Osteocyte (in vitro differentiated cells): Measurements from ENCODE around the gene UNC13D. TPM values are rescaled to one million over a fixed set of nuclear protein-coding genes. Genes with fewer than 3 reads are reported as not detected.

Experiments used
- DNase-seq: peaks from one replicate; pipeline ENCODE4 v3.0.0; 2021; ENCODE audit warnings: mixed read lengths; ENCODE audit not compliant: unreplicated experiment; ENCODE audit errors: extremely low spot score
- H3K27ac Mint-ChIP-seq: one replicate; pipeline ENCODE4 v1.8.0; 2021; ENCODE audit warnings: mild to moderate bottlenecking, mixed read lengths; ENCODE audit not compliant: unreplicated experiment
- H3K27me3 Mint-ChIP-seq: one replicate; pipeline ENCODE4 v1.8.0; 2021; ENCODE audit warnings: mixed read lengths; ENCODE audit not compliant: unreplicated experiment
- H3K36me3 Mint-ChIP-seq: one replicate; pipeline ENCODE4 v1.8.0; 2021; ENCODE audit warnings: mixed read lengths; ENCODE audit not compliant: unreplicated experiment
- H3K4me1 Mint-ChIP-seq: one replicate; pipeline ENCODE4 v1.8.0; 2021; ENCODE audit warnings: mixed read lengths; ENCODE audit not compliant: unreplicated experiment
- H3K4me3 Mint-ChIP-seq: one replicate; pipeline ENCODE4 v1.8.0; 2021; ENCODE audit warnings: mild to moderate bottlenecking, moderate library complexity, mixed read lengths; ENCODE audit not compliant: unreplicated experiment
- H3K9me3 Mint-ChIP-seq: one replicate; pipeline ENCODE4 v1.8.0; 2021; ENCODE audit warnings: mixed read lengths; ENCODE audit not compliant: unreplicated experiment
- total RNA-seq: library from RNA; stranded (reverse); gene quantifications from 2 replicates; pipeline ENCODE4 v1.2.1, GENCODE V29; 2021
- TF ChIP-seq, protein P1 (sequence below): fragments of 200-600 bp; sonication (generic); IDR thresholded peaks from 2 replicates; pipeline ENCODE4 v1.5.0; 2021; ENCODE audit warnings: antibody characterized with exemption, mild to moderate bottlenecking, moderate library complexity

Gene UNC13D
- total RNA-seq, 1 donor from 2014 or later = 3.6 TPM

DNA sequence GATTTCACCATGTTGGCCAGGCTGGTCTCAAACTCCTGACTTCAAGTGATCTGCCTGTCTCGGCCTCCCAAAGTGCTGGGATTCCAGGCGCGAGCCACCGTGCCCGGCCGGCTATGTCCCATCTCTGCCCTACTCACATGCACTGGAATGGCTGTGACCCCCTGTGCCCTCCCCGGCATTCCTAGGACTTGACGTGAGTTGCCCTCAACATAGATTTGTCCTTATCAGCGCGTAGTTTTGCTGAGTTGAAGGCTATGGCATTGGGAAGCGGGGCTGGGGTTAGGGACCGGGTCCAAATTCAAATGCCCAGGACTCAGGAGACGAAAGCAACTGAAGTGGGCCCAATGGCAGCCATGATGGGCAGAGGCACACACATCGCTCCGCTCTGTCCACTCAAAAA, 5.8 kb downstream of the UNC13D start:
- TF ChIP-seq, protein P1, sequence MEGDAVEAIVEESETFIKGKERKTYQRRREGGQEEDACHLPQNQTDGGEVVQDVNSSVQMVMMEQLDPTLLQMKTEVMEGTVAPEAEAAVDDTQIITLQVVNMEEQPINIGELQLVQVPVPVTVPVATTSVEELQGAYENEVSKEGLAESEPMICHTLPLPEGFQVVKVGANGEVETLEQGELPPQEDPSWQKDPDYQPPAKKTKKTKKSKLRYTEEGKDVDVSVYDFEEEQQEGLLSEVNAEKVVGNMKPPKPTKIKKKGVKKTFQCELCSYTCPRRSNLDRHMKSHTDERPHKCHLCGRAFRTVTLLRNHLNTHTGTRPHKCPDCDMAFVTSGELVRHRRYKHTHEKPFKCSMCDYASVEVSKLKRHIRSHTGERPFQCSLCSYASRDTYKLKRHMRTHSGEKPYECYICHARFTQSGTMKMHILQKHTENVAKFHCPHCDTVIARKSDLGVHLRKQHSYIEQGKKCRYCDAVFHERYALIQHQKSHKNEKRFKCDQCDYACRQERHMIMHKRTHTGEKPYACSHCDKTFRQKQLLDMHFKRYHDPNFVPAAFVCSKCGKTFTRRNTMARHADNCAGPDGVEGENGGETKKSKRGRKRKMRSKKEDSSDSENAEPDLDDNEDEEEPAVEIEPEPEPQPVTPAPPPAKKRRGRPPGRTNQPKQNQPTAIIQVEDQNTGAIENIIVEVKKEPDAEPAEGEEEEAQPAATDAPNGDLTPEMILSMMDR = no peak
- Mint-ChIP-seq H3K9me3 (no peaks in the 10 kb centered on the region), H3K4me1 (no peaks in the 10 kb centered on the region), H3K36me3 (no peaks in the 10 kb centered on the region), H3K4me3 (no peak overlapping the region), H3K27ac (no peak overlapping the region), H3K27me3 (no peaks in the 10 kb centered on the region)
- no peak for DNase-seq

DNA sequence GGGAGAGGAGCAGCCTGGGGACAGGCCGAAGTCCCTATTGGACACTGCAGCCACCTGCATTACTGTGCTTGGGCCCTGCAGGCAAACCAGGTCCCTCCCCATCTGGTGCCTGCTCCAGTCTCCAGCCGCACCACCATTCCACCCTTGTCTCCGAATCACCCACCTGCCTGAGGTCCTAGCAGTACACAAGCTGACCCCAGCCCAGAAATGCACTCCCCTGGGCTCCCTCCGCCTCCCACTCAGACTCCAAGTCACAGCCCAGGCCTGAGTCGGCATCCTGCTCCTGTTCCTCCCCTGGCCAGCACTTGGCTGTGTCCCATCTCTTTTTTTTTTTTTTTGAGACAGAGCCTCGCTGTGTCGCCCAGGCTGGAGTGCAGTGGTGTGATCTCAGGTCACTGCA, 6.3 kb downstream of the UNC13D start:
- no peaks in the 10 kb centered on the region for H3K27me3 Mint-ChIP-seq
- no peaks in the 10 kb centered on the region for H3K9me3 Mint-ChIP-seq
- TF ChIP-seq, protein P1 = no peak
- no peaks in the 10 kb centered on the region for H3K36me3 Mint-ChIP-seq
- H3K27ac Mint-ChIP-seq = no peak overlapping the region
- DNase-seq = no peak
- H3K4me3 Mint-ChIP-seq = no peak overlapping the region
- H3K4me1 Mint-ChIP-seq = no peaks in the 10 kb centered on the region

DNA sequence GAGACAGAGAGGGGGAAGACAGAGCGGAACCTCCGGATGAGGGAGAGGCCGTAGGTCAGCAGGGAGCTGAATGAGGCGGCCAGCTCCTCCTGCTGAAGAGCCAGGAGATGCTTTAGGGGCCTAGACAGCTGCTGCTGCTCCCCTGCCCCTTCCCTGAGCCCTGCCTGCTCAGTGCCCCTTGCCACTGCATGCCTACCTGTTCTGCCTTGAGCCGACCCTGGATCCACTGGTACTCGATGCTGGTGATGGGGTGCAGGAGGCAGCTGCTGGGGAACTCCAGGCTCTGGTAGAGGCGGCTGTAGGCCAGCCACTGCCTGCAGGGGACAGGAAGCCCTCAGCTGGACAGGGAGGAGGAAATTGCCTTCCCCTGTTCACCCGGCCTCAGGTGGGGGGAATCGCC, 7.6 kb downstream of the UNC13D start:
- H3K27me3 Mint-ChIP-seq = no peaks in the 10 kb centered on the region
- no peaks in the 10 kb centered on the region for H3K4me1 Mint-ChIP-seq
- H3K4me3 Mint-ChIP-seq = no peak overlapping the region
- no peak for DNase-seq
- H3K27ac Mint-ChIP-seq = no peak overlapping the region
- H3K36me3 Mint-ChIP-seq = no peaks in the 10 kb centered on the region
- H3K9me3 Mint-ChIP-seq = no peaks in the 10 kb centered on the region
- TF ChIP-seq, protein P1 = no peak

DNA sequence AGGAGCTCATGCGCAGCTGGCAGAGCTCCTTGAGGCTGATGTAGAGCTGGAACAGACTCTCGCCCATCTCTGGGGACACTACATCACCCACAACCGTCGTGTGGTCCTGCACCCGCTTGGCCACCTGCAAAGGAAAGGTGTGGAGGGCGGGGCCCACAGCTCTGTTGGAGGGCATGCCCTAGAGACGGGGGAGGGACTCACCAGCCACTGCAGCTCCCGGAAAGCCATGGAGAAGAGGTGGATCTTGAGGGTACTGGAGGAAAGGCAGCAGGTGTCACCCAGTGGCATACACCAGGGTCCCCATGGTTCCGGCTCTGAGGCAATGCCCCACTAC, 8.6 kb downstream of the UNC13D start:
- TF ChIP-seq, protein P1 = no peak
- DNase-seq = no peak
- Mint-ChIP-seq H3K4me3 (no peak overlapping the region), H3K27ac (no peak overlapping the region), H3K4me1 (no peaks in the 10 kb centered on the region), H3K36me3 (no peaks in the 10 kb centered on the region), H3K9me3 (no peaks in the 10 kb centered on the region), H3K27me3 (no peaks in the 10 kb centered on the region)

DNA sequence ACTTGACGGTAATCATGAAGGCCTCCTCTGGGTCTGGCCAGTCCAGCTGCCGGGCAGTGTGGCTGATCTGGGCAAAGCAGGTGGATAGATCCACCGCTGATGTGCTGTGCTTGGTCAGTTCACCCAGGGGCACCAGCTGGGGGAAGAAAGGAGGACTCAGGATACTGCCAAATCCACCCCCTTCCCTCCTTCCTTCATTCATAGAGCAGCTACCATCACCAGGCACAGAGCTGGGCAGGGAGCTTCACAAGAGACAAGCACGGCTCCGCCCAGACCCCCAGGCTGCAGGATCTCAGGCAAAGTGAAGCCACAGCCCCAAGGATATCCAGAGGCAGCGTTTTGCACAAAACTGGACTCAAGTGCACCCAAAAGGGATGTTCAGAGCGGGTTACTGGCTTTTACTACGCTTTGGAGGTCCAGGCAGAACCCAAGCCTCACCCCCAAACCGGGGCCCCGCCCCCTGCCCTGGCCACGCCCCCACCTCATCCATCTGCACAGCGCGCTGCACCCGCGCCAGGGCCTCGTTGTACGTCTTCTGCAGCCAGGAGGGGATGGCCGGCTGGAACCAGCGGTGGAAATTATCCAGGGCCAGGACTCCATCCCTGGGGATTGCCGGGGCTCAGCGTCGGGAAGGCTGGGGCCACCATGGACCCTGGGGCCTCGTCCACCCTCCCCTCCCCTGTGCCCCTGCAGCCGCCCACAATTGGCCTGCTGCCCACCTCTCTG, 9.1 kb downstream of the UNC13D start:
- no peaks in the 10 kb centered on the region for H3K36me3 Mint-ChIP-seq
- TF ChIP-seq, protein P1 = no peak
- no peak overlapping the region for H3K4me3 Mint-ChIP-seq
- H3K4me1 Mint-ChIP-seq = no peaks in the 10 kb centered on the region
- no peak for DNase-seq
- H3K27me3 Mint-ChIP-seq = no peaks in the 10 kb centered on the region
- H3K9me3 Mint-ChIP-seq = no peaks in the 10 kb centered on the region
- no peak overlapping the region for H3K27ac Mint-ChIP-seq
